Transverse colon (tissue), 4 donors: Measurements from ENCODE around the gene MAMDC2.

Experiments used
- CTCF ChIP-seq, 5 experiments: fragments of 200-600 bp in 3 of 5; fragments of 450-650 bp in 2 of 5; sonication (generic) in 3 of 5; IDR thresholded peaks; 1 replicate in 2 of 5; 2 replicates in 3 of 5; pipeline ENCODE4 v1.5.1; 2016 to 2017; ENCODE audit warnings: antibody characterized with exemption in 5 of 5, inconsistent platforms in 3 of 5, mild to moderate bottlenecking in 2 of 5, moderate library complexity in 1 of 5
- EP300 ChIP-seq: sonication (generic); formaldehyde crosslinking; IDR thresholded peaks from one replicate; pipeline ENCODE4 v1.6.1; 2017; ENCODE audit warnings: antibody characterized with exemption, low read depth
- POLR2A ChIP-seq: fragments of 450-650 bp; IDR thresholded peaks from one replicate; pipeline ENCODE4 v1.6.1; 2016; ENCODE audit warnings: antibody characterized with exemption, mild to moderate bottlenecking, moderate library complexity
- POLR2AphosphoS5 ChIP-seq, 3 donors: sonication (generic); formaldehyde crosslinking; IDR thresholded peaks; one replicate each; pipeline ENCODE4 v1.6.1; 2016; ENCODE audit warnings: antibody characterized with exemption in 3 of 3

- TF ChIP-seq POLR2A (no peak), CTCF (IDR thresholded peaks at IDR 0.05) (no peak), POLR2AphosphoS5 (IDR thresholded peaks at IDR 0.05) (no peak), EP300 (no peak)
Observed at GRCh38 chr9:70091103-70091502, 47.5 kb downstream of the MAMDC2 start.
